NCI-H1694 (cell line): Measurements from ENCODE around the gene POLR1E.
"Not testable (repeated sequence)": the region's sequence is repeated elsewhere in the genome, so short reads cannot be mapped to it uniquely, and the experiment has no call there.

Experiments used
- DNase-seq: peaks from one replicate; lab custom pipeline; 2025; lab: John Stamatoyannopoulos, UW

The POLR1E gene

GRCh38 chr9:37465249-37466036, 20.3 kb upstream of the POLR1E start, which contains the start of gene ZBTB5:
ZBTB5 (minus strand) TSS chr9:37465450; CDS start chr9:37442551, 22,899 bp downstream.
- DNase-seq = peak; percentile 99

- peak; percentile 89 for DNase-seq
Observed at GRCh38 chr9:37466037-37466709, 19.6 kb upstream of the POLR1E start.

- DNase-seq = not testable (repeated sequence)
Observed at GRCh38 chr9:37467530-37467929, 18.2 kb upstream of the POLR1E start.

- DNase-seq = no peak
Observed at GRCh38 chr9:37468620-37469019, 17.1 kb upstream of the POLR1E start.

GRCh38 chr9:37471942-37472684, 13.6 kb upstream of the POLR1E start:
- DNase-seq = no peak

- DNase-seq = not testable (repeated sequence)
Observed at GRCh38 chr9:37473982-37474381, 11.8 kb upstream of the POLR1E start.

GRCh38 chr9:37474438-37474837, 11.3 kb upstream of the POLR1E start:
- DNase-seq = no peak

- no peak for DNase-seq
Observed at GRCh38 chr9:37476930-37477329, 8.8 kb upstream of the POLR1E start.

- DNase-seq = not testable (repeated sequence)
Observed at GRCh38 chr9:37477443-37477842, 8.3 kb upstream of the POLR1E start.

GRCh38 chr9:37477987-37478619, 7.6 kb upstream of the POLR1E start:
- not testable (repeated sequence) for DNase-seq

- no peak for DNase-seq
Observed at GRCh38 chr9:37480759-37481158, 5.0 kb upstream of the POLR1E start.

GRCh38 chr9:37486256-37486615, 488 bp downstream of the POLR1E start:
- DNase-seq = no peak

- DNase-seq = peak; percentile 14
Observed at GRCh38 chr9:37486616-37487548, 1.1 kb downstream of the POLR1E start.

- no peak for DNase-seq
Observed at GRCh38 chr9:37491939-37492338, 6.2 kb downstream of the POLR1E start.

- no peak for DNase-seq
Observed at GRCh38 chr9:37495571-37495970, 9.8 kb downstream of the POLR1E start.

- DNase-seq = no peak
Observed at GRCh38 chr9:37496020-37496419, 10.3 kb downstream of the POLR1E start.

- no peak for DNase-seq
Observed at GRCh38 chr9:37497320-37497719, 11.6 kb downstream of the POLR1E start.

- DNase-seq = no peak
Observed at GRCh38 chr9:37498457-37498856, 12.7 kb downstream of the POLR1E start.

- DNase-seq = no peak
Observed at GRCh38 chr9:37499297-37499696, 13.5 kb downstream of the POLR1E start.

GRCh38 chr9:37501957-37502596, 16.3 kb downstream of the POLR1E start:
- no peak for DNase-seq

GRCh38 chr9:37503736-37504135, 18.0 kb downstream of the POLR1E start:
- no peak for DNase-seq
